Measurements from ENCODE around the gene SPOCK1.

- TF ChIP-seq EZH2 (IDR thresholded peaks at IDR 0.05; ENCODE audit: insufficient read depth, poor library complexity, severe bottlenecking) (no peak), EZH2phosphoT487 (IDR thresholded peaks at IDR 0.05; ENCODE audit: insufficient read depth, low read depth) (no peak)
These were observed 89.4 kb downstream of the SPOCK1 start for GRCh38 chr5:137409736-137410135.
